ENCODE measurements around the gene STRN3.

DNA sequence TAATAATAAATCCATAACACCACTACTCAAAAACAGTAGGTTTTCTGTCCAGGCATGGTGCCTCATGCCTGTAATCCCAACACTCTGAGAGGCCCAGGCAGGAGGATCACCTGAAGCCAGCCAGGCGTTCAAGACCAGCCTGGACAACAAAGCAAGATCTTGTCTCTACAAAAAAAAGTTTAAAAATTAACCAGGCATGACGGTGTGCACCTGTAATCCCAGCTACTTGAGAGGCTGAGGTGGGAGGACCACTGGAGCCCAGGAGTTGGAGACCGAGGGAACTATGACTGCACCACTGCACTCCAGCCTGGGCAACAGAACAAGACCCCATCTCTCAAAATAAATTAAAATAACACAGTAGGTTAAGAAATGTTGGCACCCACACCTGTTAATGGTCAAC, 45.2 kb downstream of the STRN3 start:
- no peak for TF ChIP-seq FOSL1 (IDR thresholded peaks at IDR 0.05; ENCODE audit: insufficient read depth, low read depth, low read length)
- TF ChIP-seq, protein P1, sequence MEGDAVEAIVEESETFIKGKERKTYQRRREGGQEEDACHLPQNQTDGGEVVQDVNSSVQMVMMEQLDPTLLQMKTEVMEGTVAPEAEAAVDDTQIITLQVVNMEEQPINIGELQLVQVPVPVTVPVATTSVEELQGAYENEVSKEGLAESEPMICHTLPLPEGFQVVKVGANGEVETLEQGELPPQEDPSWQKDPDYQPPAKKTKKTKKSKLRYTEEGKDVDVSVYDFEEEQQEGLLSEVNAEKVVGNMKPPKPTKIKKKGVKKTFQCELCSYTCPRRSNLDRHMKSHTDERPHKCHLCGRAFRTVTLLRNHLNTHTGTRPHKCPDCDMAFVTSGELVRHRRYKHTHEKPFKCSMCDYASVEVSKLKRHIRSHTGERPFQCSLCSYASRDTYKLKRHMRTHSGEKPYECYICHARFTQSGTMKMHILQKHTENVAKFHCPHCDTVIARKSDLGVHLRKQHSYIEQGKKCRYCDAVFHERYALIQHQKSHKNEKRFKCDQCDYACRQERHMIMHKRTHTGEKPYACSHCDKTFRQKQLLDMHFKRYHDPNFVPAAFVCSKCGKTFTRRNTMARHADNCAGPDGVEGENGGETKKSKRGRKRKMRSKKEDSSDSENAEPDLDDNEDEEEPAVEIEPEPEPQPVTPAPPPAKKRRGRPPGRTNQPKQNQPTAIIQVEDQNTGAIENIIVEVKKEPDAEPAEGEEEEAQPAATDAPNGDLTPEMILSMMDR (IDR thresholded peaks at IDR 0.05; ENCODE audit: control extremely low read depth in 1 of 3, insufficient read depth in 1 of 3, low read depth in 1 of 3, low read length in 3 of 3): no peak
- no peak for TF ChIP-seq EZH2 (IDR thresholded peaks at IDR 0.05; ENCODE audit: low read depth, low read length, severe bottlenecking)
- no peak for TF ChIP-seq ZNF274 (IDR thresholded peaks at IDR 0.05; ENCODE audit: borderline replicate concordance, extremely low read depth, low read length)
- no peak for TF ChIP-seq TAF1 (IDR thresholded peaks at IDR 0.05; ENCODE audit: low read depth, low read length)
- TF ChIP-seq, protein P2, sequence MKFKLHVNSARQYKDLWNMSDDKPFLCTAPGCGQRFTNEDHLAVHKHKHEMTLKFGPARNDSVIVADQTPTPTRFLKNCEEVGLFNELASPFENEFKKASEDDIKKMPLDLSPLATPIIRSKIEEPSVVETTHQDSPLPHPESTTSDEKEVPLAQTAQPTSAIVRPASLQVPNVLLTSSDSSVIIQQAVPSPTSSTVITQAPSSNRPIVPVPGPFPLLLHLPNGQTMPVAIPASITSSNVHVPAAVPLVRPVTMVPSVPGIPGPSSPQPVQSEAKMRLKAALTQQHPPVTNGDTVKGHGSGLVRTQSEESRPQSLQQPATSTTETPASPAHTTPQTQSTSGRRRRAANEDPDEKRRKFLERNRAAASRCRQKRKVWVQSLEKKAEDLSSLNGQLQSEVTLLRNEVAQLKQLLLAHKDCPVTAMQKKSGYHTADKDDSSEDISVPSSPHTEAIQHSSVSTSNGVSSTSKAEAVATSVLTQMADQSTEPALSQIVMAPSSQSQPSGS (IDR thresholded peaks at IDR 0.05; ENCODE audit: low read length): no peak
- TF ChIP-seq, protein P3, sequence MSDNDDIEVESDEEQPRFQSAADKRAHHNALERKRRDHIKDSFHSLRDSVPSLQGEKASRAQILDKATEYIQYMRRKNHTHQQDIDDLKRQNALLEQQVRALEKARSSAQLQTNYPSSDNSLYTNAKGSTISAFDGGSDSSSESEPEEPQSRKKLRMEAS (IDR thresholded peaks at IDR 0.05): no peak
- TF ChIP-seq, protein P4, sequence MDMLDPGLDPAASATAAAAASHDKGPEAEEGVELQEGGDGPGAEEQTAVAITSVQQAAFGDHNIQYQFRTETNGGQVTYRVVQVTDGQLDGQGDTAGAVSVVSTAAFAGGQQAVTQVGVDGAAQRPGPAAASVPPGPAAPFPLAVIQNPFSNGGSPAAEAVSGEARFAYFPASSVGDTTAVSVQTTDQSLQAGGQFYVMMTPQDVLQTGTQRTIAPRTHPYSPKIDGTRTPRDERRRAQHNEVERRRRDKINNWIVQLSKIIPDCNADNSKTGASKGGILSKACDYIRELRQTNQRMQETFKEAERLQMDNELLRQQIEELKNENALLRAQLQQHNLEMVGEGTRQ (IDR thresholded peaks at IDR 0.05; ENCODE audit: low read length): no peak
- TF ChIP-seq, protein P5, sequence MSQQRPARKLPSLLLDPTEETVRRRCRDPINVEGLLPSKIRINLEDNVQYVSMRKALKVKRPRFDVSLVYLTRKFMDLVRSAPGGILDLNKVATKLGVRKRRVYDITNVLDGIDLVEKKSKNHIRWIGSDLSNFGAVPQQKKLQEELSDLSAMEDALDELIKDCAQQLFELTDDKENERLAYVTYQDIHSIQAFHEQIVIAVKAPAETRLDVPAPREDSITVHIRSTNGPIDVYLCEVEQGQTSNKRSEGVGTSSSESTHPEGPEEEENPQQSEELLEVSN (IDR thresholded peaks at IDR 0.05): no peak

Measured in H1 (cell line).